RWPE2 (cell line): ENCODE results near the gene VPS9D1.

ENCODE experiments used
- ATAC-seq: fragments of 200-7000 bp; cut with Tn5 transposase; 3 replicates; pipeline ENCODE4 v1.9.1; 2021; ENCODE audit warnings: low read depth
- DNase-seq: peaks from one replicate; pipeline ENCODE4 v3.0.0-alpha.2; 2020; ENCODE audit warnings: low spot score
- H3K27ac ChIP-seq: fragments of 450-650 bp; 2 replicates; pipeline ENCODE4 v1.5.1; 2017; ENCODE audit warnings: mild to moderate bottlenecking; ENCODE audit not compliant: poor library complexity, severe bottlenecking
- H3K27me3 ChIP-seq: fragments of 250-450 bp; sonication (Bioruptor Pico); 2 replicates; pipeline ENCODE4 v1.5.1; 2021; ENCODE audit warnings: mild to moderate bottlenecking, moderate library complexity; ENCODE audit not compliant: insufficient read depth, poor library complexity, severe bottlenecking
- H3K36me3 ChIP-seq: fragments of 250-450 bp; sonication (Bioruptor Pico); 2 replicates; pipeline ENCODE4 v1.5.1; 2020; ENCODE audit warnings: low read depth, mild to moderate bottlenecking, moderate library complexity
- H3K4me1 ChIP-seq: fragments of 250-450 bp; sonication (Bioruptor Pico); 2 replicates; pipeline ENCODE4 v1.5.1; 2021; ENCODE audit warnings: mild to moderate bottlenecking, moderate library complexity; ENCODE audit not compliant: insufficient read depth, poor library complexity, severe bottlenecking
- H3K4me3 ChIP-seq: fragments of 250-450 bp; sonication (Bioruptor Pico); 2 replicates; pipeline ENCODE4 v1.5.1; 2021; ENCODE audit warnings: mild to moderate bottlenecking, moderate library complexity; ENCODE audit not compliant: severe bottlenecking
- H3K9me3 ChIP-seq: fragments of 250-450 bp; sonication (Bioruptor Pico); 2 replicates; pipeline ENCODE4 v1.5.1; 2021; ENCODE audit warnings: mild to moderate bottlenecking, moderate library complexity; ENCODE audit not compliant: severe bottlenecking
- TF ChIP-seq, protein P1 (sequence below): fragments of 450-650 bp; IDR thresholded peaks from one replicate; pipeline ENCODE4 v1.5.1; 2017; ENCODE audit warnings: mild to moderate bottlenecking, moderate library complexity; ENCODE audit not compliant: poor library complexity, severe bottlenecking

Gene VPS9D1

DNA sequence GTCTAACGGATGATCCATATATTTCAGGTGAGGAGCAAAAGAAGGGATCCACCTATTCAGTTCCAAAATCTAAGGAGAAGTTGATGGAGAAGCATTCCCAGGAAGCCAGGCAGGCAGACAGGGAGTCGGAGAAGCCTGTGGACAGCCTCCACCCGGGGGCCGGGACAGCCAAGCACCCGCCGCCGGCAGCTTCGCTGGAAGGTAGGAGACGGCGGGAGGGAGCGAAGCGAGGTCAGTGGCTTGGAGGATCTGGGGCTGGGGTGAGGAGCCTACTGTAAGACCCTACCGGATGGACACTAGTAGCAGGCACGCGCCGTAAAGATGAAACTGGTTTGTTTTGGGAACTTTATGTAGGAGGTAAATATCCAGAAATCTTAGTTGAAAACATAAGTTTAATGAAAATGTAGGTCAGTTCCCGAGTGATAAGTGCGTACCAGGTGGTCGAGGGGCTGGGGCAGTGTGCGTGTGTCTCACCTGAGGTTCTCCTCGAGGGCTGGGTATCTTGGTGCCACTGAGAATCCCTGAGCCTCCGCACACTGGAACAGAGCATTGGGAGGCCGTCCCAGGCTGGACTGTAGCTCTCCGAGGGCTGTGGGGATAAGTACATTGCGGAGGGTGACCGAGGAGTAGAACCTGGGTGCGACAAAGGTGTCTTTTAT, 62.3 kb downstream of the VPS9D1 start:
- Histone ChIP-seq H3K36me3 (peaks cover 50% of the 10 kb centered on the region), H3K9me3 (no peaks in the 10 kb centered on the region), H3K4me3 (peak overlapping the region; percentile 89), H3K27me3 (no peaks in the 10 kb centered on the region), H3K4me1 (peaks cover 6% of the 10 kb centered on the region), H3K27ac (peak overlapping the region; percentile 57)
- TF ChIP-seq, protein P1, sequence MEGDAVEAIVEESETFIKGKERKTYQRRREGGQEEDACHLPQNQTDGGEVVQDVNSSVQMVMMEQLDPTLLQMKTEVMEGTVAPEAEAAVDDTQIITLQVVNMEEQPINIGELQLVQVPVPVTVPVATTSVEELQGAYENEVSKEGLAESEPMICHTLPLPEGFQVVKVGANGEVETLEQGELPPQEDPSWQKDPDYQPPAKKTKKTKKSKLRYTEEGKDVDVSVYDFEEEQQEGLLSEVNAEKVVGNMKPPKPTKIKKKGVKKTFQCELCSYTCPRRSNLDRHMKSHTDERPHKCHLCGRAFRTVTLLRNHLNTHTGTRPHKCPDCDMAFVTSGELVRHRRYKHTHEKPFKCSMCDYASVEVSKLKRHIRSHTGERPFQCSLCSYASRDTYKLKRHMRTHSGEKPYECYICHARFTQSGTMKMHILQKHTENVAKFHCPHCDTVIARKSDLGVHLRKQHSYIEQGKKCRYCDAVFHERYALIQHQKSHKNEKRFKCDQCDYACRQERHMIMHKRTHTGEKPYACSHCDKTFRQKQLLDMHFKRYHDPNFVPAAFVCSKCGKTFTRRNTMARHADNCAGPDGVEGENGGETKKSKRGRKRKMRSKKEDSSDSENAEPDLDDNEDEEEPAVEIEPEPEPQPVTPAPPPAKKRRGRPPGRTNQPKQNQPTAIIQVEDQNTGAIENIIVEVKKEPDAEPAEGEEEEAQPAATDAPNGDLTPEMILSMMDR, result no peak
- ATAC-seq, result peak; percentile 47
- DNase-seq, result no peak

DNA sequence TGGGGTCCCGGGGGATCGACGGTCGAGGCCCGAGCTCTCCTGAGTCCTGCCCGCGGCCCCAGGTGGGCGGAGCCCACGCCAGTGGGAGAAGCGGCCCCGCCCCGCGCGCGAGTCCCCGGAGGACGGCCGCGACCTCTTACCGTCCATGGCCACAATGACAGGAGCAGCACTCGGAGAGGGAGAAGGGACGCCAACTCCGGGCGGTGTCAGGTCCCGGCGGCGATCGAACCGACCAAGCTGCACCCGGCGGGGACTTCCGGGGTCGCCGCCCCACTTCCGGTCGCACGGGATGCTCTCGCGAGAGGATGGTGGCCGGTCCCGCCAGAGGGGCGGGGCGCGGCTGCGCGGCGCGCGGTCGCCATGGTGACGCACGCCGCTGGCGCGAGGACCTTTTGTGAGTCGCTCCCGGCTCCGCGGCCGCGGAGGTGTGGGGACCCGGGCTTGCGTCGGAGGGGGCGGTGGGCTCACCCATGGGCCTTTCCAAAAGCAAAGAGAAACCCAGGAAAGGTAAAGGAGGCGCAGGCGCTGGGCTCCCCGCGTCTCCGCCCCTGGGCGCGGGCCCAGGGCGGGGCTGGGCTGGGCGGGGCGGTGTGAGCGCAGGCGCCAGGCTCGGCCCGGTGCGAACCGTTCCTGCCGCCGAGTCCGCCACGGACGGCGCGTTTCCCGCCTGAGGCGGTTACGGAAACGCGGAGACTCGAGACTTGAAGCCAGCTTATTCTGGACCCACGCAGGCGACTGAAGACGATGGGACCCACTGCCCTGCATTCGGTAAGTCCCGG, 63.1 kb downstream of the VPS9D1 start, which contains the start of the genes CHMP1A and SPATA33:
Gene CHMP1A, minus strand, starts transcription at position 267 of the 779 bp plus-strand sequence. Its CDS starts 120 bp downstream, at position 147.
Gene SPATA33, plus strand, starts transcription at position 395 of the 779 bp plus-strand sequence. Its CDS starts 76 bp downstream, at position 471.
- peak within 1 kb of the TSS; percentile 57 for H3K27ac ChIP-seq
- no peaks in the 10 kb centered on the region for H3K9me3 ChIP-seq
- peaks cover 46% of the 10 kb centered on the region for H3K36me3 ChIP-seq
- ATAC-seq (peak; percentile 89), DNase-seq (no peak)
- no peaks in the 10 kb centered on the region for H3K27me3 ChIP-seq
- TF ChIP-seq, protein P1, result no peak
- peak within 1 kb of the TSS; percentile 89 for H3K4me3 ChIP-seq
- H3K4me1 ChIP-seq, result peaks cover 6% of the 10 kb centered on the region
